22Rv1 (cell line): Measurements from ENCODE around the gene RRN3.
"Not testable (repeated sequence)": the region's sequence is repeated elsewhere in the genome, so short reads cannot be mapped to it uniquely, and the experiment has no call there.

Experiments
- H3K27ac ChIP-seq: fragments of 450-650 bp; 2 replicates; pipeline ENCODE4 v1.5.1; 2017
- CTCF ChIP-seq: fragments of 450-650 bp; IDR thresholded peaks from 2 replicates; pipeline ENCODE4 v1.5.1; 2017; ENCODE audit warnings: mild to moderate bottlenecking

Gene RRN3

GRCh38 chr16:15022194-15022593 lies 71.9 kb downstream of the RRN3 start:
- TF ChIP-seq CTCF, result peak; percentile 64
- not testable (repeated sequence) for H3K27ac ChIP-seq

GRCh38 chr16:15021429-15021828 lies 72.6 kb downstream of the RRN3 start:
- H3K27ac ChIP-seq, result not testable (repeated sequence)

- H3K27ac ChIP-seq, result not testable (repeated sequence)
Measured at GRCh38 chr16:15016951-15017580, 77.0 kb downstream of the RRN3 start.

- H3K27ac ChIP-seq, result not testable (repeated sequence)
Measured at GRCh38 chr16:15016354-15016753, 77.7 kb downstream of the RRN3 start.

- H3K27ac ChIP-seq, result not testable (repeated sequence)
Measured at GRCh38 chr16:15015671-15016070, 78.4 kb downstream of the RRN3 start.

- H3K27ac ChIP-seq, result not testable (repeated sequence)
Measured at GRCh38 chr16:15012941-15013340, 81.1 kb downstream of the RRN3 start.
